Sigmoid colon (tissue), 7 donors: ENCODE measurements around the gene DNAH17. TPM values are rescaled to one million over a fixed set of nuclear protein-coding genes. Genes with fewer than 3 reads are reported as not detected.

Experiments used
- DNase-seq: peaks from one replicate; pipeline ENCODE4 v3.0.0-alpha.2; 2019
- H3K27ac ChIP-seq, 4 donors: fragments of 200-600 bp; sonication (generic); one replicate each; pipeline ENCODE4 v1.5.1; 2016 to 2019; ENCODE audit warnings: mild to moderate bottlenecking in 1 of 4
- H3K27me3 ChIP-seq, 3 donors: fragments of 200-600 bp; sonication (generic); one replicate each; pipeline ENCODE4 v1.5.1; 2019; ENCODE audit warnings: mild to moderate bottlenecking in 1 of 3
- H3K36me3 ChIP-seq, 4 donors: fragments of 200-600 bp; sonication (generic); one replicate each; pipeline ENCODE4 v1.5.1; 2016 to 2019
- H3K4me1 ChIP-seq, 4 donors: fragments of 200-600 bp; sonication (generic); one replicate each; pipeline ENCODE4 v1.5.1; 2017 to 2019
- H3K4me3 ChIP-seq, 4 donors: fragments of 200-600 bp; sonication (generic); one replicate each; pipeline ENCODE4 v1.5.1; 2017 to 2019; ENCODE audit warnings: mild to moderate bottlenecking in 2 of 4, moderate library complexity in 1 of 4
- H3K9me3 ChIP-seq, 4 donors: fragments of 200-600 bp in 3 of 4; sonication (generic) in 3 of 4; one replicate each; pipeline versions ENCODE4 v1.5.1 to v1.6.1; 2013 to 2019
- EP300 ChIP-seq, 4 donors: sonication (generic); formaldehyde crosslinking; IDR thresholded peaks; one replicate each; pipeline ENCODE4 v1.6.1; 2017; ENCODE audit warnings: antibody characterized with exemption in 4 of 4
- POLR2A ChIP-seq, 2 donors: fragments of 450-650 bp; IDR thresholded peaks; one replicate each; pipeline ENCODE4 v1.6.1; 2016; ENCODE audit warnings: antibody characterized with exemption in 2 of 2, mild to moderate bottlenecking in 2 of 2, moderate library complexity in 2 of 2
- POLR2AphosphoS5 ChIP-seq, 4 donors: sonication (generic); formaldehyde crosslinking; IDR thresholded peaks; one replicate each; pipeline ENCODE4 v1.6.1; 2017; ENCODE audit warnings: antibody characterized with exemption in 4 of 4
- WGBS, 2 donors: extraction: QIAGEN DNeasy Blood & Tissue Kit; methylation state at CpG; one replicate each; pipeline ENCODE4 v1.1.7; 2013; 5-methylcytosine and 5-hydroxymethylcytosine counted together
- intact Hi-C: fragments of 100-400 bp; cut with DNase I; formaldehyde crosslinking; loops from one replicate; pipeline ENCODE4 v1.15.1; 2023
- polyA plus RNA-seq, 3 donors: library from polyadenylated mRNA; stranded (reverse); fragments of 200-250 nt; gene quantifications; one replicate each; pipeline ENCODE4 v1.2.3, GENCODE V29; 2013
- total RNA-seq, 4 donors: library from RNA; depleted of rRNA; stranded (reverse); fragments of >200 nt; gene quantifications; one replicate each; pipeline ENCODE4 v1.1.0, GENCODE V29; 2016
- TF ChIP-seq, protein P1 (sequence below), 4 experiments: fragments of 450-650 bp in 3 of 4; fragments of 200-600 bp in 1 of 4; IDR thresholded peaks; one replicate each; pipeline ENCODE4 v1.5.1; 2016 to 2019; ENCODE audit warnings: antibody characterized with exemption in 4 of 4, mild to moderate bottlenecking in 3 of 4, moderate library complexity in 2 of 4
- donor health status: healthy with polysubstance abuse.
- donor health status: Bipolar disorder and iron deficiency.
- donor health status: healthy.

DNAH17 gene
- total and polyA plus RNA-seq, 7 donors: 0.07 to 0.68 (median 0.26) TPM; not detected in 3

DNA sequence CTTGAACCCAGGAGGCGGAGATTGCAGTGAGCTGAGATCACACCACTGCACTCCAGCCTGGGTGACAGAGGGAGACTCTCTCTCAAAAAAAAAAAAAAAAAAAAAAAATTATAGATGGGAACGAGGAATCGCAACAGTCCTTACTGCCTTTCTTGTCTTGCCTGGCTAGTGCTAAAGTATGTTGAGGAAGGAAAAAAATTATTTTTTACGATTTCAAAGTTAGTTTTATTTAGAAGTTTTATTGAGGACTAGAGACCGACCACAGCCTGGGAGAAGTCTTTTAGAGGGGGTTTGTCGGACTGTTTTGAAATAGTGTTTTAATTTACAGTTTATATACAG, 15.8 kb upstream of the DNAH17 start:
- Histone ChIP-seq H3K4me3 (no peak overlapping the region), H3K36me3 (no peaks in the 10 kb centered on the region), H3K9me3 (no peaks in the 10 kb centered on the region), H3K27me3 (no peaks in the 10 kb centered on the region), H3K4me1 (peaks cover 0 to 8% (median 4%) of the 10 kb centered on the region in 4 donors), H3K27ac (peak overlapping the region; percentile 52 to 62 (median 55))
- DNase-seq: no peak
- intact Hi-C loops: no loop called here
- TF ChIP-seq, protein P1, sequence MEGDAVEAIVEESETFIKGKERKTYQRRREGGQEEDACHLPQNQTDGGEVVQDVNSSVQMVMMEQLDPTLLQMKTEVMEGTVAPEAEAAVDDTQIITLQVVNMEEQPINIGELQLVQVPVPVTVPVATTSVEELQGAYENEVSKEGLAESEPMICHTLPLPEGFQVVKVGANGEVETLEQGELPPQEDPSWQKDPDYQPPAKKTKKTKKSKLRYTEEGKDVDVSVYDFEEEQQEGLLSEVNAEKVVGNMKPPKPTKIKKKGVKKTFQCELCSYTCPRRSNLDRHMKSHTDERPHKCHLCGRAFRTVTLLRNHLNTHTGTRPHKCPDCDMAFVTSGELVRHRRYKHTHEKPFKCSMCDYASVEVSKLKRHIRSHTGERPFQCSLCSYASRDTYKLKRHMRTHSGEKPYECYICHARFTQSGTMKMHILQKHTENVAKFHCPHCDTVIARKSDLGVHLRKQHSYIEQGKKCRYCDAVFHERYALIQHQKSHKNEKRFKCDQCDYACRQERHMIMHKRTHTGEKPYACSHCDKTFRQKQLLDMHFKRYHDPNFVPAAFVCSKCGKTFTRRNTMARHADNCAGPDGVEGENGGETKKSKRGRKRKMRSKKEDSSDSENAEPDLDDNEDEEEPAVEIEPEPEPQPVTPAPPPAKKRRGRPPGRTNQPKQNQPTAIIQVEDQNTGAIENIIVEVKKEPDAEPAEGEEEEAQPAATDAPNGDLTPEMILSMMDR (IDR thresholded peaks at IDR 0.05): no peak
- TF ChIP-seq POLR2AphosphoS5 (IDR thresholded peaks at IDR 0.05) (no peak), EP300 (IDR thresholded peaks at IDR 0.05) (no peak)
- WGBS, 2 donors: 87 to 90% methylated on average over 6 of the region's 6 CpGs

DNA sequence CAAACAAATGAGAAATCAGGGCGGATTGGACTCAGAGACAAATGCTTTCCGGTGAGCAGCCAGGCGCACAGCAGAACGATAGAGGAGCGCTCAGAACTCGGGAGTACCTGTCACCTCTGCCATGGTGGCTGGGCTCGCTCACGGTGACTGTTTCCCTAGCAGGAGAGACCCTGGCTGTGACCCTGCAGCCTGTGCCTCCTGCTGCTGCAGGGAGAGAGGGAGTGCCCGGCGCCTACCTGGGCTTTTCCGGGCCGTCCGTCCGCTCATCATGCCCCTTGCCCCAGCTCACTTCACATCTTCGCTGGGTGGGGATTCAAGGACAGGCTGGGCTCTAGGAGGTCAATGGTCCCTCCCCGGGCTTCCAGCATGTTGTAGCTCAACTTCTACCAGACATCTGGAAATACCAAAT, 14.1 kb upstream of the DNAH17 start:
- Histone ChIP-seq H3K9me3 (no peaks in the 10 kb centered on the region), H3K36me3 (no peaks in the 10 kb centered on the region), H3K27me3 (no peaks in the 10 kb centered on the region), H3K4me1 (no peaks in the 10 kb centered on the region), H3K4me3 (no peak overlapping the region), H3K27ac (peak overlapping the region in 2 of 4 donors; percentile 55 to 62)
- WGBS, 2 donors: 87 to 92% methylated on average over 16 of the region's 16 CpGs
- no peak for DNase-seq
- intact Hi-C loops: no loop called here
- TF ChIP-seq POLR2AphosphoS5 (IDR thresholded peaks at IDR 0.05) (no peak), EP300 (IDR thresholded peaks at IDR 0.05) (no peak), POLR2A (IDR thresholded peaks at IDR 0.05) (no peak)
- TF ChIP-seq, protein P1 (IDR thresholded peaks at IDR 0.05): no peak

DNA sequence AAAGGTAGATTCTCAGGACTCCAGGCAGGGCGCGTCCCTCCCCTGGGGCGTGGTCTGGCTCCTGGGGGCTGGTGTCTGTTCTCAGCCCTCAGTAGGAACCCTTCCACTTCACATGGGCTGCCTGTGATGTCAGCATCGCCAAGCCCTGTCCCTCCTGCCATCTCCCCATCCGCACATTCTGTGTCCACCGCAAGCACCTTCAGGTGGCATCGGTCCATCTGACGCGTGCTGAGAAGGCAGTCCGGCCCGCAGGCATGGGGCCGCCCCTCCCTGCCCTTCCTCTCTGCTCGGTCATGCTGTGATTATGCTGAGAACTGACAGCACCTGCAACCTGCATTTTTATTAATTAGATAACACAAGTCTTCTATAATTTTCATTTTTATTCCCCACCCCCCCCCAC, 12.7 kb upstream of the DNAH17 start:
- WGBS, 2 donors: 89 to 91% methylated on average over 13 of the region's 13 CpGs
- Histone ChIP-seq H3K4me1 (no peaks in the 10 kb centered on the region), H3K27ac (no peak overlapping the region), H3K9me3 (no peaks in the 10 kb centered on the region), H3K4me3 (no peak overlapping the region), H3K27me3 (no peaks in the 10 kb centered on the region), H3K36me3 (no peaks in the 10 kb centered on the region)
- intact Hi-C loops: no loop called here
- TF ChIP-seq POLR2AphosphoS5 (IDR thresholded peaks at IDR 0.05): no peak
- TF ChIP-seq, protein P1 (IDR thresholded peaks at IDR 0.05): no peak
- no peak for TF ChIP-seq EP300 (IDR thresholded peaks at IDR 0.05)
- no peak for TF ChIP-seq POLR2A (IDR thresholded peaks at IDR 0.05)
- DNase-seq: no peak

DNA sequence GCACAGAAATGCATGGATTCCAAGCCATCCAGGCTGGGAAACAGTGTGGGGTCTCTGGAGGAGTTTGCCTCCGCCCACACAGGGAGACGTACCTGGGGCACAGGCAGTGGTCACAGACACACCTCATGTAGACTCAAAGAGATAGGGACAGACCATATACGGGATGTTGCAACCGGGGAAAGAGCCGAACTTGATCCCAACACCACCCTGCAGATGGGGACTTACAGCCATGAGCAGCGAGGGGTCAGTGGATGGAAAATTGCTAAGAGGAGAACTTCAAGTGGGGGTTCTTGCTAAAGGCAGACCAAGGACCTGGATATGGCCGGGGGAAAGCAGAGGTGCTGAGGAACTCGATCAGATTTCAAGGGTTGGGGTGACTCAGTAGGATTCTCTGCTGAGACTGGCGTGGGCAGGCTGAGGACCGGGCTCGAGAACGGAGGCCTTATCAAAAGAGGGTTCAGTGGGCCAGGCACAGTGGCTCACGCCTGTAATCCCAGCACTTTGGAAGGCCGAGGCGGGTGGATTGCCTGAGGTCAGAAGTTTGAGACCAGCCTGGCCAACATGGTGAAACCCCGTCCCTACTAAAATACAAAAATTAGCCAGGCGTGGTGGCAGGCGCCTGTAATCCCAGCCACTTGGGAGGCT, 12.0 kb upstream of the DNAH17 start:
- Histone ChIP-seq H3K9me3 (no peaks in the 10 kb centered on the region), H3K27ac (no peak overlapping the region), H3K36me3 (no peaks in the 10 kb centered on the region), H3K4me1 (no peaks in the 10 kb centered on the region), H3K27me3 (no peaks in the 10 kb centered on the region), H3K4me3 (no peak overlapping the region)
- 92 to 95% methylated on average over 18 of the region's 18 CpGs for WGBS, 2 donors
- TF ChIP-seq POLR2A (IDR thresholded peaks at IDR 0.05) (no peak), POLR2AphosphoS5 (IDR thresholded peaks at IDR 0.05) (no peak), EP300 (IDR thresholded peaks at IDR 0.05) (no peak)
- TF ChIP-seq, protein P1 (IDR thresholded peaks at IDR 0.05): no peak
- intact Hi-C loops: no loop called here
- no peak for DNase-seq
